Measurements from ENCODE around the gene METTL1. TPM values are rescaled to one million over a fixed set of nuclear protein-coding genes. Genes with fewer than 3 reads are reported as not detected.
"Not testable (repeated sequence)": the region's sequence is repeated elsewhere in the genome, so short reads cannot be mapped to it uniquely, and the experiment has no call there.

Gene METTL1
- total RNA-seq, 1 donor from 2014 or later = 14.4 TPM

GRCh38 chr12:57722716-57723629 lies 48.9 kb downstream of the METTL1 start:
- Histone ChIP-seq H3K36me3 (peaks cover 42% of the 10 kb centered on the region), H3K27me3 (ENCODE audit: low read depth) (no peaks in the 10 kb centered on the region), H3K27ac (no peak overlapping the region), H3K9me3 (no peaks in the 10 kb centered on the region), H3K4me1 (peaks cover 8% of the 10 kb centered on the region), H3K4me3 (no peak overlapping the region)
- no peak for DNase-seq
- intact Hi-C loops (cut with DNase I) = no loop called here
- TF ChIP-seq, protein P1, sequence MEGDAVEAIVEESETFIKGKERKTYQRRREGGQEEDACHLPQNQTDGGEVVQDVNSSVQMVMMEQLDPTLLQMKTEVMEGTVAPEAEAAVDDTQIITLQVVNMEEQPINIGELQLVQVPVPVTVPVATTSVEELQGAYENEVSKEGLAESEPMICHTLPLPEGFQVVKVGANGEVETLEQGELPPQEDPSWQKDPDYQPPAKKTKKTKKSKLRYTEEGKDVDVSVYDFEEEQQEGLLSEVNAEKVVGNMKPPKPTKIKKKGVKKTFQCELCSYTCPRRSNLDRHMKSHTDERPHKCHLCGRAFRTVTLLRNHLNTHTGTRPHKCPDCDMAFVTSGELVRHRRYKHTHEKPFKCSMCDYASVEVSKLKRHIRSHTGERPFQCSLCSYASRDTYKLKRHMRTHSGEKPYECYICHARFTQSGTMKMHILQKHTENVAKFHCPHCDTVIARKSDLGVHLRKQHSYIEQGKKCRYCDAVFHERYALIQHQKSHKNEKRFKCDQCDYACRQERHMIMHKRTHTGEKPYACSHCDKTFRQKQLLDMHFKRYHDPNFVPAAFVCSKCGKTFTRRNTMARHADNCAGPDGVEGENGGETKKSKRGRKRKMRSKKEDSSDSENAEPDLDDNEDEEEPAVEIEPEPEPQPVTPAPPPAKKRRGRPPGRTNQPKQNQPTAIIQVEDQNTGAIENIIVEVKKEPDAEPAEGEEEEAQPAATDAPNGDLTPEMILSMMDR (IDR thresholded peaks at IDR 0.05) = no peak
- ATAC-seq = no peak

DNA sequence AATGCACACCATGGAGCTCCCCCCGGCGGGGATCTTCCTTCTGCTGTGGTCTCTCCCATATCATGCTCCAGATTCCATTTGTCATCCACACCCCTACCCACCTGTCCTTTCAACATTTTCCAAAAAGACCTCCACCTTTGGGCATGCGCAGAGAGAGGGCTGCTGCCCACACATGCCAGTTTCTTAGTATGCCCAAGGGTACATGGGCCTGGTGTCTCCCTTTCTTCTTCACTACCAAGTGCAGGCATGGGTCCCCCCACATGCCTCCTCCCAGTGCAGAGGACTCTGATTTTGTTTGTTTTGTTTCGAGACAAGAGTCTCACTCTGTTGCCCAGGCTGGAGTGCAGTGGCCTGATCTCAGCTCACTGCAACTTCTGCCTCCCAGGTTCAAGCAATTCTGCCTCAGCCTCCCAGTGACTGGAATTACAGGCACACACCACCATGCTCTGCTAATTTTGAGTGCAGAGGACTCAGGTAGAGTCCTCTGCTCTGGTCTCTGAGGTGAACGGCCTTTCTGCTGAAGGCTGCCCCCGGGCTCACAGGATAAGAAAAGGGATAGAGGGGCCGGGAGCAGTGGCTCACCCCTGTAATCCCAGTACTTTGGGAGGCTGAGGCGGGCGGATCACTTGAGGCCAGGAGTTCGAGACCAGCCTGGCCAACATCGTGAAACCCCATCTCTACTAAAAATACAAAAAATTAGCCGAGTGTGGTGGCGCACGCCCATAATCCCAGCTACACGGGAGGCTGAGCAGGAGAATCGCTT lies 49.9 kb downstream of the METTL1 start:
- H3K27ac ChIP-seq; H3K27me3 ChIP-seq (ENCODE audit: low read depth); H3K9me3 ChIP-seq; H3K4me3 ChIP-seq; DNase-seq; H3K4me1 ChIP-seq; ATAC-seq; intact Hi-C loops (cut with DNase I): not testable (repeated sequence)
- peaks cover 51% of the 10 kb centered on the region for H3K36me3 ChIP-seq

DNA sequence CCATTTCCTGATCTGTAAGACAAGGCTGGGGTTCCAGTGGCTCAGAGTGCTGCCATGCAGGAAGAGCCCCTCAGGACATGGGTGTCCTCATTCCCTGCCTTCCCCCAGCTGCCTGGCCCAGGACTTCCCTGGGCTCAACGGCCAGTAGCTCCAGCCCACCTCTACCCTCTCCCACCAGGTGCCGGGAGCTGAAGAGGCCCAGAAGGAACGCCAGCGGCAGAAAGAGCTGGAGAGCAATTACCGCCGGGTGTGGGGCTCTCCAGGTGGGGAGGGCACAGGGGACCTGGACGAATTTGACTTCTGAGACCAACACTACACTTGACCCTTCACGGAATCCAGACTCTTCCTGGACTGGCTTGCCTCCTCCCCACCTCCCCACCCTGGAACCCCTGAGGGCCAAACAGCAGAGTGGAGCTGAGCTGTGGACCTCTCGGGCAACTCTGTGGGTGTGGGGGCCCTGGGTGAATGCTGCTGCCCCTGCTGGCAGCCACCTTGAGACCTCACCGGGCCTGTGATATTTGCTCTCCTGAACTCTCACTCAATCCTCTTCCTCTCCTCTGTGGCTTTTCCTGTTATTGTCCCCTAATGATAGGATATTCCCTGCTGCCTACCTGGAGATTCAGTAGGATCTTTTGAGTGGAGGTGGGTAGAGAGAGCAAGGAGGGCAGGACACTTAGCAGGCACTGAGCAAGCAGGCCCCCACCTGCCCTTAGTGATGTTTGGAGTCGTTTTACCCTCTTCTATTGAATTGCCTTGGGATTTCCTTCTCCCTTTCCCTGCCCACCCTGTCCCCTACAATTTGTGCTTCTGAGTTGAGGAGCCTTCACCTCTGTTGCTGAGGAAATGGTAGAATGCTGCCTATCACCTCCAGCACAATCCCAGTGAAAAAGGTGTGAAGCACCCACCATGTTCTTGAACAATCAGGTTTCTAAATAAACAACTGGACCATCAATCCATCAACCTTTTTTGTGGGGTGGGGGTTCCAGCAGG lies 51.0 kb downstream of the METTL1 start:
- no peak overlapping the region for H3K27ac ChIP-seq
- no peaks in the 10 kb centered on the region for H3K27me3 ChIP-seq (ENCODE audit: low read depth)
- H3K4me3 ChIP-seq = no peak overlapping the region
- TF ChIP-seq, protein P1 (IDR thresholded peaks at IDR 0.05) = no peak
- no peak for DNase-seq
- no peaks in the 10 kb centered on the region for H3K9me3 ChIP-seq
- intact Hi-C loops (cut with DNase I) = no loop called here
- peaks cover 3% of the 10 kb centered on the region for H3K4me1 ChIP-seq
- H3K36me3 ChIP-seq = peaks cover 62% of the 10 kb centered on the region
- no peak for ATAC-seq

GRCh38 chr12:57719777-57720605 lies 51.9 kb downstream of the METTL1 start:
- TF ChIP-seq, protein P1 (IDR thresholded peaks at IDR 0.05) = no peak
- Histone ChIP-seq H3K9me3 (no peaks in the 10 kb centered on the region), H3K27ac (no peak overlapping the region), H3K27me3 (ENCODE audit: low read depth) (no peaks in the 10 kb centered on the region), H3K4me3 (no peak overlapping the region), H3K4me1 (no peaks in the 10 kb centered on the region), H3K36me3 (peaks cover 70% of the 10 kb centered on the region)
- intact Hi-C loops (cut with DNase I) = no loop called here
- DNase-seq = no peak
- ATAC-seq = no peak

Measured in lower lobe of right lung (tissue), 2 donors.